ENCODE results near the gene NOS3. TPM values are rescaled to one million over a fixed set of nuclear protein-coding genes. Genes with fewer than 3 reads are reported as not detected.
"Not testable (repeated sequence)": the region's sequence is repeated elsewhere in the genome, so short reads cannot be mapped to it uniquely, and the experiment has no call there.

NOS3 gene
- total RNA-seq, 1 donor from 2014 or later, result 12.1 TPM

- intact Hi-C loops (cut with micrococcal nuclease), result loop anchor here (1.0 to 10.0 kb wide), 7 partner anchors 14 to 508 kb away; partner anchors contain the start of genes ABCB8, ABCF2, KCNH2 and TMUB1
These were observed 23.1 kb downstream of the NOS3 start for GRCh38 chr7:151013733-151014497.

DNA sequence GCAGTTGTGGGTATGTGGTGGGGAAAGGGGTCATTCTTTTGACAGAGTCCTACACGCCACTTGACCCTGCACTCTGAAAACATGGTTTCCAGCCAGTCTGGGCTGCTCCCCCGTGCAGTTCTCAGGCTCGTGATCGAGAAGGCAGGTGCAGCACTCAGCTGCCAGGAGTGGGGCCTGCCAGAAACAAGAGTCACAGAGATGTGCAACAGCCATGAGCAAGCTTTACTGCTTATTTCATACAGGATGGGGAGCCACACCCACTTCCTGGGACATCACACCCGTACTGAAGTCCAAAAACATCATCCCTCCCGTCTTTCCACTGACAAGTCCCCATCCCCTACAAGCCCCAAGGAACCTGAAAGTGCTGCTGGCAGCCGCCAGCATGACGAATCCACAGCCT, 24.1 kb downstream of the NOS3 start:
- intact Hi-C loops (cut with micrococcal nuclease), result loop anchor here (1.0 to 10.0 kb wide), 6 partner anchors 13 to 507 kb away; partner anchors contain the start of genes ABCB8, KCNH2 and TMUB1

DNA sequence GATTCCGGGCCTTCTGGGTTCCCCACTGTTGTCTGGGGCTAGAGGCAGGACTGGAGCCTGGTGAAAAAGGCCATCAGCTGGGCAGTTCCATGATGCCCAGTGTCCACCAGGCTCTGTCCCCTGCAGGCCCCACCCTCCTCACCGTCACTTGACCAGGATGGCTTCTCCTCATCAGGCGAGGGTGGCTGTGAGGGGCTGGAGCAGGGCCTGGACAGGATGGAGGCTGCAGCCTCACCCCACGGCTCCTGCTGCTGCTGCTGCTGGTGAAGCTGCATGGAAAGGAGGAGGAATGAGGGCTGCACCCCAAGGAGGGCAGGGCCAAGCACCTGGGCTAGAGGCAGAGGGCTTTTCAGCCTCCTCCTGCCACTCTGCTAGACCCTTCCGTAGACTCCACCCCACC, 25.1 kb downstream of the NOS3 start:
- intact Hi-C loops (cut with micrococcal nuclease), result loop anchor here (2.0 to 10.0 kb wide), 2 partner anchors 241 to 1143 kb away; partner anchors contain the start of gene ATP6V0E2

- intact Hi-C loops (cut with micrococcal nuclease), result loop anchor here (2.0 to 10.0 kb wide), 2 partner anchors 242 to 1144 kb away; partner anchors contain the start of gene ATP6V0E2
These were observed 25.7 kb downstream of the NOS3 start for GRCh38 chr7:151016505-151016904.

DNA sequence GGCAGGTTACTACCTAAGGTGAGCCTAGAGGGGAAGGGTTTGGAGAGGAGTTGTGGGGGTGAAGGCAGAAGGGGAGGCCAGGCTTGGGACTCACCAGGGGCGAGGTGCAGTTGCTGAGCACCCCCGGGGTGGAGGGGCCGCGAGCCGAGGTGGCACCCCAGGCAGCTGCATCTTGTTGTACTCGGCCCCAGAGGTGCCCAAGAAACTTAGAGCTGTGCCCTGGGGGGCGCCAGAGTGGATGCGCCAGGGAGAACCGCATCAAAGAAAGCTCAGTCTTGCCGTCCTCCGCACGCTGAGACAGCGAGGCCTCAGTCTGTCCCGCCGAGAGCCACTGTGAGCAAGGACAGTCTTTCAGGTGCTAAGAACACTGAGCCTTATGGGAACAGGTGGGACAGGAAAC, 26.1 kb downstream of the NOS3 start:
- intact Hi-C loops (cut with micrococcal nuclease), result loop anchor here (2.0 to 10.0 kb wide), 2 partner anchors 242 to 1144 kb away; partner anchors contain the start of gene ATP6V0E2

GRCh38 chr7:151017370-151017952, 26.6 kb downstream of the NOS3 start:
- intact Hi-C loops (cut with micrococcal nuclease), result loop anchor here (2.0 to 10.0 kb wide), 2 partner anchors 243 to 1145 kb away; partner anchors contain the start of gene ATP6V0E2

DNA sequence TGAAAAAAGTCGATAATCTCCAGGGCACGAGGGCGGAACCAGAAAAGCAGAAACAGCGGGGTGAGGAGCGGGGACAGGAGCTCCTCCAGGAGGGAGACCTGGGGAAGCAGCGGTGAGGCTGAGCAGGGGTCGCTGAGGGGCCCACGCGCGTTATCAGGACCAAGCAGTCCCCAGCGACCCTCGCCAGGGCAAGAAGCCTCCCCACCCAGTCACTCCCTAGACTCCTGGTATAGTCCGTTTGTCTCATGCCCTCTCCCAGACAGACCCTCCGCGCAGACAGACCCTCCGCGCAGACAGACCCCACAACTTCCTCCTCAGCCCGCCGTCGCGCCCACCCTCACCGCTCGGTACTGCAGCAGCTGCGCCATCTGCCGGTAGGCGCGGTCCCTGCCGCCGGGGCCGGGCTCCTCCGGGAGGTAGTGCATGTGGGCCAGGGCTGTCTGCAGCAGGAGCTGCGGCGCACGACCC, 27.2 kb downstream of the NOS3 start:
- intact Hi-C loops (cut with micrococcal nuclease), result loop anchor here (1.0 to 10.0 kb wide), 7 partner anchors 10 to 1145 kb away; partner anchors contain the start of genes ABCB8 and ATP6V0E2

GRCh38 chr7:151018421-151019129, 27.8 kb downstream of the NOS3 start:
- intact Hi-C loops (cut with micrococcal nuclease), result loop anchor here (1.0 to 10.0 kb wide), 6 partner anchors 10 to 244 kb away; partner anchors contain the start of gene ABCB8

DNA sequence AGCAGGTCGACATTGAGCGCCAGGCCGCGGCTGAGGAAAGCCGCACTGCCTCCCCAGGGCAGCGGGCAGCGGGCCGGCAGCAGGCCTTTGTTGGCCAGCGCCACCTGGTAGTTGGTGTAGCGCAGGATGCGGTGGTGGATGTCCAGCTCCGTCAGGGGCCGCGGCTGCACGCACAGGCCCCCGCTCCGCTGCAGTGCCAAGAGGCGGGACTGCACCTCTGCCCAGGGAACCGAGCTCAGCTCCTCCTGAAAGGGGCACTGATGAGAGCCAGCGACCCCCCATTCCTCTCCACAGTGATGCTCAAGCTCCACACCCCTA, 28.3 kb downstream of the NOS3 start:
- intact Hi-C loops (cut with micrococcal nuclease), result loop anchor here (2.0 to 10.0 kb wide), 2 partner anchors 92 to 244 kb away; no protein-coding TSS in a partner anchor

- intact Hi-C loops (cut with micrococcal nuclease), result no loop called here
These were observed 29.4 kb downstream of the NOS3 start for GRCh38 chr7:151020231-151020630.

- intact Hi-C loops (cut with micrococcal nuclease), result no loop called here
These were observed 32.4 kb downstream of the NOS3 start for GRCh38 chr7:151023232-151023631.

DNA sequence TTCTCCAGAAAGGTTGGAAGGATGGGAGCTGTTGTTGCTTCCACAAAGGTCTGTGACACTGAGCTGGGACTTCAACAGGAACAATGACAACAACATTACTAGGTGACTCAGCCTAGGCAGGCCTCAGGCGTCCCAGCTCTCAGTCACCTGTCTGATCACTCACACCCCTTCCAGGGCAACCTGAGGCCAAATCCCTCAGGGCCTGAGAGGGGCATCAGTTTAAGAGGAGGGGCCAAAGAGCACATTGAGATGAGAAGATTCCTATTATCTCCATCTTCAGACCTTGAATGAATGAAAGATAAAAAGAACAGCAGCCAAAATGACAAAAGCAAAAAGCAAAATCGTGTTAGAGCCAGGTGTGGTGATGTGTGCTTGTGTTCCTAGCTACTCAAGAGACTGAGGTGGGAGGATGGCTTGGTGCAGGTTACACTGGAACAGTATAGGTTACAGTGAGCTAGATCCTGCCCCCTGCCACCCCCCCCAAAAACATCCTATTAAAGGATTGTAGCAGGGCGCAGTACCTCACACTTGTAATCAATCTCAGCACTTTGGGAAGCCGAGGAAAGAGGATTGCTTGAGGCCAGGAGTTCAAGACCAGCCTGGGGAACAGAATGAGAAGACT, 33.7 kb downstream of the NOS3 start, which contains the start of gene ATG9B:
Gene ATG9B (minus strand): TSS at position 60 of the 622 bp plus-strand sequence. CDS start 71 bp downstream, outside the sequence.
- intact Hi-C loops (cut with micrococcal nuclease), result no loop called here

GRCh38 chr7:151025924-151026671, 35.3 kb downstream of the NOS3 start:
- intact Hi-C loops (cut with micrococcal nuclease), result no loop called here

- intact Hi-C loops (cut with micrococcal nuclease), result not testable (repeated sequence)
These were observed 36.2 kb downstream of the NOS3 start for GRCh38 chr7:151026771-151027727.

GRCh38 chr7:151027728-151028130, 36.9 kb downstream of the NOS3 start:
- intact Hi-C loops (cut with micrococcal nuclease), result loop anchor here (1.0 kb wide), 14 partner anchors 9 to 1189 kb away; partner anchors contain the start of genes ABCF2, CHPF2, NUB1 and TMUB1

- intact Hi-C loops (cut with micrococcal nuclease), result loop anchor here (1.0 kb wide), 14 partner anchors 10 to 1190 kb away; partner anchors contain the start of genes ABCF2, CHPF2, NUB1 and TMUB1
These were observed 37.5 kb downstream of the NOS3 start, which contains the start of gene ABCB8 for GRCh38 chr7:151028131-151028947. ABCB8 (plus strand) TSS chr7:151028450; CDS start chr7:151028516, 66 bp downstream.

- intact Hi-C loops (cut with micrococcal nuclease), result loop anchor here (1.0 kb wide), 14 partner anchors 11 to 1191 kb away; partner anchors contain the start of genes ABCF2, CHPF2, NUB1 and TMUB1
These were observed 38.2 kb downstream of the NOS3 start for GRCh38 chr7:151028948-151029501.
